Middle frontal gyrus (tissue), 1 donor: ENCODE data around the gene MAD1L1.
"Not testable (repeated sequence)": the region's sequence is repeated elsewhere in the genome, so short reads cannot be mapped to it uniquely, and the experiment has no call there.

Experiments
- DNase-seq: peaks from one replicate; pipeline ENCODE4 v3.0.0-alpha.2; 2015; ENCODE audit warnings: low spot score; ENCODE audit errors: extremely low spot score

MAD1L1 gene

GRCh38 chr7:2048006-2048405, 184.7 kb downstream of the MAD1L1 start:
- DNase-seq = no peak

GRCh38 chr7:2046581-2047565, 185.9 kb downstream of the MAD1L1 start:
- no peak for DNase-seq

GRCh38 chr7:2045559-2046405, 187.0 kb downstream of the MAD1L1 start:
- no peak for DNase-seq

GRCh38 chr7:2044883-2045471, 187.8 kb downstream of the MAD1L1 start:
- no peak for DNase-seq

GRCh38 chr7:2044311-2044882, 188.3 kb downstream of the MAD1L1 start:
- no peak for DNase-seq

GRCh38 chr7:2043316-2044039, 189.3 kb downstream of the MAD1L1 start:
- no peak for DNase-seq

GRCh38 chr7:2042650-2043049, 190.1 kb downstream of the MAD1L1 start:
- DNase-seq = no peak

- no peak for DNase-seq
Measured at GRCh38 chr7:2041496-2042367, 191.0 kb downstream of the MAD1L1 start.

GRCh38 chr7:2040893-2041270, 191.9 kb downstream of the MAD1L1 start:
- no peak for DNase-seq

- no peak for DNase-seq
Measured at GRCh38 chr7:2040201-2040892, 192.4 kb downstream of the MAD1L1 start.

- DNase-seq = no peak
Measured at GRCh38 chr7:2038931-2039728, 193.6 kb downstream of the MAD1L1 start.

- no peak for DNase-seq
Measured at GRCh38 chr7:2037808-2038522, 194.8 kb downstream of the MAD1L1 start.

- no peak for DNase-seq
Measured at GRCh38 chr7:2037301-2037807, 195.4 kb downstream of the MAD1L1 start.

- no peak for DNase-seq
Measured at GRCh38 chr7:2036786-2037185, 196.0 kb downstream of the MAD1L1 start.

GRCh38 chr7:2036201-2036600, 196.5 kb downstream of the MAD1L1 start:
- not testable (repeated sequence) for DNase-seq

- no peak for DNase-seq
Measured at GRCh38 chr7:2034291-2035201, 198.2 kb downstream of the MAD1L1 start.
